ENCODE data around the gene MACF1. TPM values are rescaled to one million over a fixed set of nuclear protein-coding genes. Genes with fewer than 3 reads are reported as not detected.

MACF1 gene
- total and polyA plus RNA-seq, 8 donors = 358 to 484 (median 440) TPM

DNA sequence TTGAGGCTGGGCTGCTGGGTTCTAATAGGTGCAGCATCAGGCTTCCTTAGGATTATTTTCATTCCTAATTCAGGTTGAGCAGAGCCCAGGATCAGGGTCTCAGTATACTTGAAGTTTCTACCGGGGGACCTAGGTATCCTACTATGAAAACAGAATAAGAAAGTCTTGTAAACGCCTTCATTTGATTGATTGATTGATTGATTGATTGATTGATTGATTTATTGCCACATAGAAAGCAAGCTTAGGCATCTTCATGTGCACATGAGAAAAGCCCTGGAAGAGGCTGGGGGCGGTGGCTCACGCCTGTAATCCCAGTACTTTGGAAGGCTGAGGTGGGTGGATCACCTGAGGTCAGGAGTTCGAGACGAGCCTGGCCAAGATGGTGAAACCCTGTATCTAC, 189.6 kb downstream of the MACF1 start:
- H3K36me3 ChIP-seq = peaks cover 0 to 19% of the 10 kb centered on the region in 2 donors
- H3K4me3 ChIP-seq = no peak overlapping the region
- H3K4me1 ChIP-seq = peaks cover 56 to 84% of the 10 kb centered on the region in 2 donors
- ATAC-seq (no peak), DNase-seq (no peak)
- H3K9me3 ChIP-seq = no peaks in the 10 kb centered on the region
- TF ChIP-seq, protein P1, sequence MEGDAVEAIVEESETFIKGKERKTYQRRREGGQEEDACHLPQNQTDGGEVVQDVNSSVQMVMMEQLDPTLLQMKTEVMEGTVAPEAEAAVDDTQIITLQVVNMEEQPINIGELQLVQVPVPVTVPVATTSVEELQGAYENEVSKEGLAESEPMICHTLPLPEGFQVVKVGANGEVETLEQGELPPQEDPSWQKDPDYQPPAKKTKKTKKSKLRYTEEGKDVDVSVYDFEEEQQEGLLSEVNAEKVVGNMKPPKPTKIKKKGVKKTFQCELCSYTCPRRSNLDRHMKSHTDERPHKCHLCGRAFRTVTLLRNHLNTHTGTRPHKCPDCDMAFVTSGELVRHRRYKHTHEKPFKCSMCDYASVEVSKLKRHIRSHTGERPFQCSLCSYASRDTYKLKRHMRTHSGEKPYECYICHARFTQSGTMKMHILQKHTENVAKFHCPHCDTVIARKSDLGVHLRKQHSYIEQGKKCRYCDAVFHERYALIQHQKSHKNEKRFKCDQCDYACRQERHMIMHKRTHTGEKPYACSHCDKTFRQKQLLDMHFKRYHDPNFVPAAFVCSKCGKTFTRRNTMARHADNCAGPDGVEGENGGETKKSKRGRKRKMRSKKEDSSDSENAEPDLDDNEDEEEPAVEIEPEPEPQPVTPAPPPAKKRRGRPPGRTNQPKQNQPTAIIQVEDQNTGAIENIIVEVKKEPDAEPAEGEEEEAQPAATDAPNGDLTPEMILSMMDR (IDR thresholded peaks at IDR 0.05) = no peak
- no peaks in the 10 kb centered on the region for H3K27me3 ChIP-seq
- intact Hi-C loops (cut with DNase I) = no loop called here
- H3K27ac ChIP-seq = peak overlapping the region in 1 of 2 donors; percentile 70

DNA sequence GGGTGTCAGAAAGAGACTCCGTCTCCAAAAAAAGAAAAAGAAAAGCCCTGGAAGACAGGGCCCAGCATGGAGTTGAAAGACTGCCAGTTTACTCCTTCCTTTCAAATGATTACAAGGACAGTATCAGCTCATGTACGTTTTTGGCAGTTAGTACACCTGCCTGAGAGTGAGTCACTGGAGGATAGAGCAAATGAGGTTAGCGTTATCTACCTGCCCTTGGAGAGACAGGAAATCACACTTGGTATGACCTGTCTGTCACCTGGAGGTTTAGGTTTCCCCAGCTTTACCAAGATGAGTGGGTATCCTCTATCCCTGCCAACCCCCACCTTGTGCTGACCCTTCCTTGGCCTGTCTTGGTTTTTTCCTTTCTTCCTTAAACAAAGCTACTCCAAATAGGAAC, 190.1 kb downstream of the MACF1 start:
- Histone ChIP-seq H3K27ac (peak overlapping the region; percentile 55 to 70), H3K27me3 (no peaks in the 10 kb centered on the region), H3K9me3 (no peaks in the 10 kb centered on the region), H3K36me3 (peaks cover 0 to 14% of the 10 kb centered on the region in 2 donors), H3K4me1 (peaks cover 57 to 90% of the 10 kb centered on the region in 2 donors), H3K4me3 (no peak overlapping the region)
- TF ChIP-seq, protein P1 (IDR thresholded peaks at IDR 0.05) = no peak
- ATAC-seq (peak; percentile 38), DNase-seq (no peak)
- intact Hi-C loops (cut with DNase I) = no loop called here

DNA sequence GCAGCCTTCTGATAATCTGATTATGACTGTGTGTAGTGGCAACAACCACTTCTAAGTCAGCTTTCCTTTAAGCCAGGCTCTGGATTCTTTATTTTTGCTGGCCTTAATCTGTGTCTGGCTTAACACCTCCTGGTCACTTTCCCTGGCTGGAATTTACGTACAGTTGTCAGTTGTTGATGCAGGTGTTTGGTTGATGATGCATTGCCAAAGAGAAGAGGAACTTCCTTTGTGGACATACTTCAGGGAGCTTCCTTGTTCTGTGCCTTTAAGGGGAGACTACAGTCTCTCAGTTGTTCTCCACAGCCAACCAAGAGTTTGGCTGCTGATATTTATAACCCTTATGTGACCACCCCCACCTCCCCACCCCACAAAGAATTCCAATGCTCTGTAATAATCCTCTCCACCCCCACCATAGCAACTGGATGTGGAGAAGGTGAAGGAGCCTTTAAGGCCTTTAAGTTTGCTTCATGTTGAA, 190.9 kb downstream of the MACF1 start:
- ATAC-seq = peak; percentile 57
- TF ChIP-seq, protein P1 (IDR thresholded peaks at IDR 0.05) = no peak
- H3K36me3 ChIP-seq = peaks cover 0 to 6% of the 10 kb centered on the region in 2 donors
- no peaks in the 10 kb centered on the region for H3K9me3 ChIP-seq
- peak overlapping the region; percentile 55 to 70 for H3K27ac ChIP-seq
- intact Hi-C loops (cut with DNase I) = no loop called here
- peak in 1 of 4 donors; percentile 33 for DNase-seq
- H3K27me3 ChIP-seq = no peaks in the 10 kb centered on the region
- peaks cover 57 to 94% of the 10 kb centered on the region in 2 donors for H3K4me1 ChIP-seq
- no peak overlapping the region for H3K4me3 ChIP-seq

DNA sequence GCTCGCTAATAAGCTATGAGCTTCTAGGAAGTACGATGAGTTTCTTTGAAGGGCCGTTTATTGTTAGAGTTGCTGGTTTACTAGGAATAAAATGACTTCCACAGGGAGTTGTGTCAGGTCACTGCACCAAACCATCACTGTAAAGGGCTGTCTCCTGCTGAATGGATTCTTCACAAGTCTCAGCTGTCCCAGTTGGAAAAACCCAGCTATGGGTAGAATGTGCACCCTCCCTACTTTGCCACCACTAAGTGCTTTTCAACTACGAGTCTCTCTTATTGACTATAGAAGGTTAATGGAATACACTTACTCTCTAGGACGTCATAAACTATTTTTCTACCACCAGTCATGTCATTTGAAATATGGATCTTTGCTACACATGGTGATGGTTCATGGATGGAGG, 192.2 kb downstream of the MACF1 start:
- H3K27ac ChIP-seq = peak overlapping the region; percentile 36 to 70
- no peaks in the 10 kb centered on the region for H3K36me3 ChIP-seq
- TF ChIP-seq, protein P1 (IDR thresholded peaks at IDR 0.05) = no peak
- H3K27me3 ChIP-seq = no peaks in the 10 kb centered on the region
- intact Hi-C loops (cut with DNase I) = no loop called here
- H3K9me3 ChIP-seq = no peaks in the 10 kb centered on the region
- DNase-seq (no peak), ATAC-seq (no peak)
- H3K4me1 ChIP-seq = peaks cover 56 to 86% of the 10 kb centered on the region in 2 donors
- no peak overlapping the region for H3K4me3 ChIP-seq

DNA sequence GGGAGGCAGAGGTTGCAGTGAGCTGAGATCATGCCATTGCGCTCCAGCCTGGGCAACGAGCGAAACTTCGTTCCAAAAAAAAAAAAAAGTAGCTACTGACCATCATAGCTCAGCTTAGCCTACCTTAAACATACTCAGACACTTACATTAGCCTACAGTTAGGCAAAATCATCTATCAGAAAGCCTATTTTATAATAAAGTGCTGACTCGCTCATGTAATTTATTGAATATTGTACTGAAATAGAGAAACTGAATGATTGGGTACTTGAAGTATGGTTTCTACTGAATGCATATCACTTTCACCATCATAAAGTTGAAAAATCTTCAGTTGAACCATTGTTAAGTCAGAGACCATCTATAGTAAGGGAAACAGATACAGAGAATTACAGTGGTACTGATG, 193.0 kb downstream of the MACF1 start:
- Histone ChIP-seq H3K27ac (peak overlapping the region in 1 of 2 donors; percentile 86), H3K4me1 (peaks cover 50 to 85% of the 10 kb centered on the region in 2 donors), H3K4me3 (no peak overlapping the region), H3K27me3 (no peaks in the 10 kb centered on the region), H3K9me3 (no peaks in the 10 kb centered on the region), H3K36me3 (peaks cover 0 to 4% of the 10 kb centered on the region in 2 donors)
- ATAC-seq (no peak), DNase-seq (no peak)
- TF ChIP-seq, protein P1 (IDR thresholded peaks at IDR 0.05) = no peak
- intact Hi-C loops (cut with DNase I) = no loop called here

Data from left lung (tissue), 10 donors.